ENCODE results near the gene FAM111A.

DNA sequence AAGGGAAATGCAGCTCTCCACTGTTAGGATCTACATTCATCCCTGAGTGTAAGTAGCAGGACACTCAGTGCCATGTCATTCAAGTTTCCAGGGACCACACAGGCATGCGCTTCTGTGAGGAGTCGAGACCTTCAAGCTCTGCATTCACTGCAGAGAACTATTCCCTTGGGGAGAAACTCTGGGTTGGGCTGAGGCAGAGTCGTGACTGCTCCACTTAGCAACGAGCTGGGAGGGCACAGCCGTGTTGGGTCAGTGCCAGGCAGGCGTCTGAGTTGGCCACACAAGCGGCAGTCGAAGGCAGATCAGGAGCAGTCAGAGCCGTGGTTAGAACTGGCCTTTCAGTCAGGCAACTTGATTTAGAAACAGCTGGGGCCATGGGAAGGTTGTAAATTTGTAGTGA is 55.3 kb downstream of the FAM111A start:
- TF ChIP-seq POLR2A (IDR thresholded peaks at IDR 0.05) = no peak
- TF ChIP-seq, protein P1, sequence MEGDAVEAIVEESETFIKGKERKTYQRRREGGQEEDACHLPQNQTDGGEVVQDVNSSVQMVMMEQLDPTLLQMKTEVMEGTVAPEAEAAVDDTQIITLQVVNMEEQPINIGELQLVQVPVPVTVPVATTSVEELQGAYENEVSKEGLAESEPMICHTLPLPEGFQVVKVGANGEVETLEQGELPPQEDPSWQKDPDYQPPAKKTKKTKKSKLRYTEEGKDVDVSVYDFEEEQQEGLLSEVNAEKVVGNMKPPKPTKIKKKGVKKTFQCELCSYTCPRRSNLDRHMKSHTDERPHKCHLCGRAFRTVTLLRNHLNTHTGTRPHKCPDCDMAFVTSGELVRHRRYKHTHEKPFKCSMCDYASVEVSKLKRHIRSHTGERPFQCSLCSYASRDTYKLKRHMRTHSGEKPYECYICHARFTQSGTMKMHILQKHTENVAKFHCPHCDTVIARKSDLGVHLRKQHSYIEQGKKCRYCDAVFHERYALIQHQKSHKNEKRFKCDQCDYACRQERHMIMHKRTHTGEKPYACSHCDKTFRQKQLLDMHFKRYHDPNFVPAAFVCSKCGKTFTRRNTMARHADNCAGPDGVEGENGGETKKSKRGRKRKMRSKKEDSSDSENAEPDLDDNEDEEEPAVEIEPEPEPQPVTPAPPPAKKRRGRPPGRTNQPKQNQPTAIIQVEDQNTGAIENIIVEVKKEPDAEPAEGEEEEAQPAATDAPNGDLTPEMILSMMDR (IDR thresholded peaks at IDR 0.05) = no peak

Data from right lobe of liver (tissue), 4 donors.